HG02642 (cell line): ENCODE measurements around the gene ZNF740.
"Not testable (repeated sequence)": the region's sequence is repeated elsewhere in the genome, so short reads cannot be mapped to it uniquely, and the experiment has no call there.

Experiments
- ATAC-seq: cut with Tn5 transposase; IDR thresholded peaks from one replicate; pipeline ENCODE4 v1.9.1; 2021; ENCODE audit warnings: mild to moderate bottlenecking; ENCODE audit not compliant: unreplicated experiment, poor library complexity

Gene ZNF740

DNA sequence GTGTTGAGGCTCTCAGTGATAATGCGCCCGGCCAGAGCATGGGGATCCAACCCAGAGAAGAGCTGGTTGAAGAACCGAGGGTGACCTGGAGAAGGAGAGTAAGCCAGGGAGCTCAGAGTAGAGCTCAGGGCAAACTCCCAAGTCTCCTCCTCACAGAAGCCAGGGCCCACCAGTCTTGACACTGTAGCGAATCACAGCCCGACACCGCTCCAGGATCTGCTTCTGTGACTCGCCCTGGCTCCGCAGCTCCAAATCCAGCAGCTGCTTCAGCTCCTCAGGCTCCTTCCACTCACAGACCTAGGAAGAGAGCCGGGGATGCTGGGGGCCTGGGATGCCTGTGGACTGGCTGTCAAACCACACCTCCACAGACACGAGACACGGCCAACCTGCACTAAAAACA, 8.2 kb upstream of the ZNF740 start:
- no peak for ATAC-seq

DNA sequence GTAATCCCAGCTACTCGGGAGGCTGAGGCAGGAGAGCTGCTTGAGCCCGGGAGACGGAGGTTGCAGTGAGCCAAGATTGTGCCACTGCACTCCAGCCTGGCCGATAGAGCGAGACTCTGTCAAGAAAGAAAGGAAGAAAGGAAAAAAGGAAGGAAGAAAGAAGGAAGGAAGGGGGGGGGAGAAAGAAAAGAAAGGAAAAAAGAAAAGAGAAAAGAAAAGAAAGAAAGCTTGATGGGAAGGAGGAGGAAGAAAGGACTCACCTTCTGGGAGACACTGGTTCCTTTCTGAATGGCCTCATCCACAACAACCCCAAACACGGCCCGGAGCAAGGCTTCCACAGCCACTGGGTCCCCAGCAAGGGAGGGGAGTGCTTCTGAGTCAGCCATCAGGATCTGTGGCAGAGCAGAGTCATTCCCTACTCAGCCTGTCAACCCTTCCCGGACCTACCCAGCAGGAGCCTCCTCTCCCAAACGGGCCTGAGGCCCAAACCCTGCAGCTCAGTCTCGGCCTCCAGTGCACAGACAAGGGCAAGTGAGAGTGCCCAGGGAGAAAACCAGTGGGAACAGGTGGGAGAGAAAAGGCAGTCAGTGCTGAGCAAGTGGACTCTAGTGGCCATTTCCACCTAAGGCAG, 7.3 kb upstream of the ZNF740 start:
- no peak for ATAC-seq

- no peak for ATAC-seq
These were observed 5.5 kb upstream of the ZNF740 start for GRCh38 chr12:53174881-53175491.

GRCh38 chr12:53176750-53177149, 3.8 kb upstream of the ZNF740 start:
- ATAC-seq = no peak

DNA sequence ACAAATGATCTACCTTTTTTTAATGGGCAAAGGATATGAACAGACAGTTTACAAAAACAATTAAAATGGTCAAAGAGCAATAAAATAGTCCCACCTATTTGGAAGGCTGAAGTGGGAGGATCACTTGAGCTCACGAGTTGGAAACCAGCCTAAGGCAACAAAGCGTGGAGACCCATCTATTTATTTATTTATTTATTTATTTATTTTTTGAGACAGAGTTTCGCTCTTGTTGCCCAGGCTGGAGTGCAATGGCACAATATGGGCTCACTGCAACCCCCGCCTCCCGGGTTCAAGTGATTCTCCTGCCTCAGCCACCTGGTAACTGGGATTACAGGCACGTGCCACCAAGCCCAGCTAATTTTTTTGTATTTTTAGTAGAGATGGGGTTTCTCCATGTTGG, 3.1 kb upstream of the ZNF740 start:
- not testable (repeated sequence) for ATAC-seq

GRCh38 chr12:53178803-53179202, 1.7 kb upstream of the ZNF740 start:
- not testable (repeated sequence) for ATAC-seq

DNA sequence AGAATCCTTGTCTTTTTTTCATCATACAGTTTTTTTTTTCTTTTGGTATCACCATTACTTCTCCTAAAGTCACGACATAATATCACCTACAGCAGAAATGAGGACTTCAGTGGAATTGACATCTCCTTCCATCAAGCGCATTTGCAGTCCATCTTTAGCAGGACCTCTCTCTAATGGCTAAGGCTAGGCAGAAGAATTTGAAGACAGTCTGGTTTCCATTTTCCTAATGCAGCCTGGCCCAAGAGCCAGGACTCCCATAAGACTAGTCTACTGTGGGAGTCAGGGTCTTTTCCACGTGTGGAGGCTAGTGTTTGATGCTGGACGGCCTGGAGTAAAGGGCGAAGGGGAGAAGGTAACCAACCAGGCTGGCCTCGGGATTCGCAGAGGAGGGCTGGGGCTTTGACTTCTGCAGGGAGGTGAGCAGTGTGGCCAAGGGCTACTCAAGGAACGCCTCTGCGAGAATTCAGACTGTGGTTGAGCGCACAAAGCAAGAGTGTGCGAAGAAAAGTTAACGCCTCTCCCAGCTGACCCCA, 769 bp upstream of the ZNF740 start:
- peak; percentile 7 for ATAC-seq

DNA sequence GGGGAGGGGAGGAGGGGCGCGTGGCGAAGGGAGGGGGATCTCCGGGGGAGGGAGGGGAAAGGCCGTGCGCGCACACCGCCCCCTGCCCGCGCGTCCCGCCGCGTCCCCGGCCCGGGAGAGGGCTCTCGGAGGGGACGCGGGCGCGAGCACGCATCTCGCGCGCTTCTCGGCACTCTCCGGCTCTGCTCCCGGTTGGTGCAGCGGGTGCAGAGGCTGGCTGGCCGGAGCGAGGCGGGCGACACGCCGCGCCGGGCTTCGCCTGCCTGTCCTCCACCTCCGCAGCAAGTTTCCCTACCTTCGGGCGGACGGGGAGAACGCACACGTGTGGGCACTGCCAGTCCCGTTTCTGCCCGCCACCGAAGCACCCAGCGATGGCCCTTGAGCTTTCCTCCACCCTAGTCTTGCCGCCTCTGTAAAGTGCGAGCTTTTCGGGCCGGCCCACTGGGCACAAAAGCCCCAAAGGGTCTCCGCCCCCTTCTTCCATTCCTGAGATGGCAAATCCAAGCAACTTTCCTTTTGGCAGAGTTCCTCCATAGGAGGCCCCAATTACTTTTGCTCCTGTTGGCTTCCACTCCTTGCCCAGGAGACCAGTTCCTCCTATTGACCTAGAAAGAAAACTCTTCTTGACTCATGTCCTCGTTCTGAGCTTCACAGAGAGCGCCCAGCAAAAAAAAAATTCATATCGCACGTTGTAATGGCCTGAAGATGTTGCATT, 566 bp downstream of the ZNF740 start:
- ATAC-seq = peak; percentile 60

DNA sequence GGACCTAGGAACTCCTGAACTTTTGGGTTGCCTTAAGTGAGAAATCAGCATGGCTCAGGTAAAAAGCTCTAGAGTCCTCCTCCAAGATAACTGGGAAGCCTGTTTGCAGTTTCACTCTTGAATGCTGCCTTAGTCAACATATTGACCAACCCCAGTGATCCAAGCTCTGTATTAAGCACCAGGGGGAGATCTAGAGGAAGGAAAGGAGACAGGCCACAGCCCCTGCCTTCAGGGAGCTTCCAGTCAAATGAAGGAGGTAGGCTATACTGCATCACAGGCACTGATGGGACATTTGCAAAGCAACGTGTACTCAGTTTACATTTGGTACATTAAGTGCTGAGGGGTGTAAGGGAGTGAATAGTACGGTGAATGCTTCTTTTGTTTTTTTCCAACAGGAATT, 1.4 kb downstream of the ZNF740 start:
- ATAC-seq = no peak

DNA sequence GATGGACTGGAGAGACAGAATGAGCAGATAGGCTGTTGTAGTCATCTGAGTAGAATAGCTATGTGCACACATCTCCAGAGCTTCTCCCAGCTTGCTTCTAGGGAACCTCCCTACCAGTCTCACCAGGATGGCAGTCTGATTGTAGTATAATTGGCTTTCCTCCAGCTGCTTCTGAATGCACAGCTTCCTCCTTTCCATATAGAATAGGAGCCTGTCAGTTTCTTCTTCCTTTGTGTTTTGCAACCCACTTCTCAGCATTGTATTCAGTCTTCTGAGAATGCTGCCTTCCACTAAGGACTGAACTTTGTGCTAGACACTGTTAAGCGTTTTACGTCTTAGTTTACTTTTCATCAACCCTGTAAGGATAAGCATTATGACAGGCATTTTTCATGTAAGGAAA, 2.4 kb downstream of the ZNF740 start:
- no peak for ATAC-seq

- ATAC-seq = no peak
These were observed 4.3 kb downstream of the ZNF740 start for GRCh38 chr12:53184828-53185227.

DNA sequence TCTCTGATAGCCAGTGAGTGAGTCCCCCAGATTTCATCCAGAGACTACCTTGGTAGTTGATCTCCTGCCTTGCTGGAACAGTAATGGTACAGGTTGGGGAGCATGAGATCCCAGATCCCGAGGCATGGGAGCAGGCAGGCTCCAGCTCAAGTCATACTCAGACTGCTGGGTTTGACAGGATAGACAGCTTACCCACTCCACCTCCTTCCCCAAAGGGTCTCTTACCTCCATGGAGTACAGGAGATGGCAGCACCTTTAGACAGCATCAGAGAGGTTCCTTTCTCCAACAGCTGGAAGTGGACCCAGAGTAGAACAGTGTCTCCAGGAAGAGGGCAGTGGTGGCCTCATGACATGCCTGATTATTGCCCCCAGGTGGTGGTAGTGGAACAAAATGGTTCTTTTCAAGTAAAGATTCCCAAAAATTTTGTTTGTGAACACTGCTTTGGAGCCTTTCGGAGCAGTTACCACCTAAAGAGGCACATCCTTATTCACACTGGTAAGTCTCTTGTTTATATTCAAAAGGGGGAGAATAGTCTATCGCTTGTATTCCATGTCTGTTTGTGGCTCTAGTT, 5.1 kb downstream of the ZNF740 start:
- ATAC-seq = no peak

DNA sequence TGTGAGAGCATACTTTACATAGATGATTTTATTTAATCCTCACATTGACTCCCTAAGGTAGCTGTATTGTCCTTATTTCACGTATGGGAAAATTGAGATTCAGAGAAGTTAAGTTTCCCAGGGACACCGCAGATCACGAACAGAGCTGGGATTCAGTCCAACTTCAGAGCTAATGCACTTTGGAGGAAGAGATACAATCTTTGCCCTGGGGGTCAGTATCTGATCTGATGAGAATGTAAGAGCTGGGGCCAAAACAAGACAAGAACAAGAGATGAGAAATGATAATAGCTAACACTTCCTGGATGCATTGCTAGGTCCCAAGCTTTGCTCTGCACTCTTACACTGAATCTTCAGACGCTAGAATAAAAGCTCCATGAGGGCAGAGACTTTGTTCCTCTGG, 6.2 kb downstream of the ZNF740 start:
- no peak for ATAC-seq

DNA sequence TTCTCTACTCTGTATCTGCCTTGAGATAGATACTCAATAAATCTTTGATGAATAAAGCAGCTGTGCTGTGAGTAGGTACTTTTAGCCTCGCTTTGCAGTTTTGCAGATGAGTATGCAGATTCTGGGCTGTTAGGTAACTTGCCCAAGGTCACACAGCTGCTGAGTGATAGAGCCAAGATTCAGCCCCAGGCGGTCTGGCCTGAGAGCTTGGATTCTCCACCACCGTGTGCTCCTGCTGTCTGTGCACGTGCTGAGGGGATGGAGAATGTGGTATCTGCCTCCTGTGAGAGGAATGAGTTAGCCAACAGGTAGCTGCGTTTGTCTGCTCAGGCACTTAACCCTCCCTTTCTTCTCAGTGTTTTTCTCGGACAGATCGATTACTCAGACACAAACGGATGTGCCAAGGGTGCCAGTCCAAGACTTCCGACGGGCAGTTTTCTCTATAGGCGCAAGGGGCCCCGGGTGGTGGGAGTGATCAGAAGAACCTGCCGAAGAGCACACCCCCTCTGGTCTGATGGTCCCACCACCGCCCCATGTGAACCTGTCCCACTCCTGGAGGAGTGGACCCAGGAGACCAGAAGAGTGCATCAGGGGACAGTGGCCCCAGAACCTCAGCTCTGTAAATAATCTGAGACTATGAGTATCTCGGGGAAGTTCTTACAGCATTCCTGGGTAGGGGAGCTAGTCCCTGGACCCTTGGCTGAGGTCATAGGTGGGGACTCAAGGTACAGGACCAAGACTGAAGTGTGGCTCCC, 6.8 kb downstream of the ZNF740 start:
- ATAC-seq = no peak

- ATAC-seq = no peak
These were observed 9.7 kb downstream of the ZNF740 start for GRCh38 chr12:53190108-53190729.

DNA sequence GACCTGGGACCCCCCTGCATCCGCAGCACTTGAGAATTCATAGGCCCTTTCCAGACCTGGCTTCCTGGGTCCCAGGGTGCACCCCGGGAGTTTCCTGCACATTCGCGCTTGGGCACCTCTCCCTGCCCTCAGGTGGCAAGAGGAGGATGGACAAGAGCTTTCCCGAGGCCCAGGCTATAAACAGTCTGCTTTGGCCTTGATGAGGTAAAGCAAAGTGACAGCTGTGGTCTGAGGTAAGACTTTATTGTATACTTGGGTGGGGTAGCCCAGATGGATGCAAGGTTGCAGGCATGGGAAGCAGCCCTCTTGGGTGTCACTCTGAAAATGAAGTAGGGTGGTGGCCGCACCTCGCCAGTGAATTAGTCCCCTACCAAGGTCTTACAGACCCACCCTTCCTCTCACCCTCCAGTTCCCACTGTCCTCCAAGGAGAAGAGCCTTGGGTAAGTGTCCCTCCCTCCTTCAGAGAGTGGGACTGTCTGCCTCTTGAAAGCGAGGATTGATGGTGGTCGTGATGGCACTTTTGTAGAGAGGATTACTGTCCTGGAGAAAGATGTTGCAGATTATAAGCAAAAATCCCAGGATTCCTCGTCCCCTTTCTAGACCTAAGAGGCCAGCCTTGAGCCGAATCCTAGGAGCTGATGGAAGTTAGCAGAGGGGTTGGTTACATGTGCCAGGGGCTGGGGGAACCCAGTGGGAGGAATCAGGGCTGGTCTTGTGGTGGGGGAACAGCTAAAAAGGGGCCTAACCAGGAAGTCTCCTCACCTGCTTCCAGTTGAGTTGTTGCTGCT, 10.8 kb downstream of the ZNF740 start:
- ATAC-seq = no peak

DNA sequence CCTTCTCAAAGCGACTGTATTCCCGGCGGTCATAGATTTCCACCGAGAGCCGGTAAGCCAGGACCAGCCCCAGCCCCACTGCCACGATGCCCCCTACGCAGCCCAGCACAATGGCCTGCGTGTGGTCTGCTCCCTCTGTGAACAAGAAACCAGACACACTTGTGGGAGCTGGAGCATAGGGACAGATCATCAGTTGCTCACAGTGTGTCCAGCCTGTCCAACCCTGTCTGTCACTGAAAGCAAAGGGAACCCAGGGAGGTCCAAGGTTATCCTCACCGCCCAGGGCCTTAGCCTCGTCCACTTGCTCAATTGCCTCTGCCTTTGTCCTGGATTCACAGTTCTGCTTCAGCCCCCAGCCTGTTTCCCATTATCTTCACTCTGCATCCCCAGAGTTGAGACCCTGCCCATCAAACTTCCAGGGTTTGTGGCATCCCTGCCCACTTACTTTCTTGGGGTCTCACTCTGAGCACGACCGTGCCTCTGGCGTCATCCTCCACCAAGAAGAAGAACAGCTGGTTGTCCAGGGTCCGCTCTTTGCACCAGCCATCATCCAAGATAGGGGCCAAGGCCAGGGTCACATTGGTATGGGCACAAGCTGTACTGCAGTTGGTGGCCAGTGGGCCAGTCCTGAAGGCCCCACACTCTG, 11.5 kb downstream of the ZNF740 start:
- ATAC-seq = no peak

GRCh38 chr12:53192531-53193021, 12.1 kb downstream of the ZNF740 start:
- no peak for ATAC-seq

GRCh38 chr12:53193040-53193439, 12.5 kb downstream of the ZNF740 start:
- no peak for ATAC-seq
